Uterus (tissue), 2 donors: Measurements from ENCODE around the gene C11orf91.

Experiments
- POLR2A ChIP-seq, 2 donors: fragments of 450-650 bp; IDR thresholded peaks; one replicate each; pipeline ENCODE4 v1.6.1; 2016; ENCODE audit warnings: antibody characterized with exemption in 2 of 2, mild to moderate bottlenecking in 1 of 2, moderate library complexity in 1 of 2
- TF ChIP-seq, protein P1 (sequence below), 4 experiments: fragments of 200-600 bp in 2 of 4; fragments of 450-650 bp in 2 of 4; sonication (generic) in 2 of 4; IDR thresholded peaks; one replicate each; pipeline ENCODE4 v1.5.1; 2016 to 2019; ENCODE audit warnings: antibody characterized with exemption in 4 of 4, mild to moderate bottlenecking in 2 of 4, moderate library complexity in 1 of 4

GRCh38 chr11:33668951-33669596 lies 31.6 kb downstream of the C11orf91 start:
- TF ChIP-seq, protein P1, sequence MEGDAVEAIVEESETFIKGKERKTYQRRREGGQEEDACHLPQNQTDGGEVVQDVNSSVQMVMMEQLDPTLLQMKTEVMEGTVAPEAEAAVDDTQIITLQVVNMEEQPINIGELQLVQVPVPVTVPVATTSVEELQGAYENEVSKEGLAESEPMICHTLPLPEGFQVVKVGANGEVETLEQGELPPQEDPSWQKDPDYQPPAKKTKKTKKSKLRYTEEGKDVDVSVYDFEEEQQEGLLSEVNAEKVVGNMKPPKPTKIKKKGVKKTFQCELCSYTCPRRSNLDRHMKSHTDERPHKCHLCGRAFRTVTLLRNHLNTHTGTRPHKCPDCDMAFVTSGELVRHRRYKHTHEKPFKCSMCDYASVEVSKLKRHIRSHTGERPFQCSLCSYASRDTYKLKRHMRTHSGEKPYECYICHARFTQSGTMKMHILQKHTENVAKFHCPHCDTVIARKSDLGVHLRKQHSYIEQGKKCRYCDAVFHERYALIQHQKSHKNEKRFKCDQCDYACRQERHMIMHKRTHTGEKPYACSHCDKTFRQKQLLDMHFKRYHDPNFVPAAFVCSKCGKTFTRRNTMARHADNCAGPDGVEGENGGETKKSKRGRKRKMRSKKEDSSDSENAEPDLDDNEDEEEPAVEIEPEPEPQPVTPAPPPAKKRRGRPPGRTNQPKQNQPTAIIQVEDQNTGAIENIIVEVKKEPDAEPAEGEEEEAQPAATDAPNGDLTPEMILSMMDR (IDR thresholded peaks at IDR 0.05) = no peak
- no peak for TF ChIP-seq POLR2A (IDR thresholded peaks at IDR 0.05)
